Activated CD4-positive, alpha-beta T cell treated with anti-CD3 and anti-CD28 coated beads, Interleukin-2, amount 50 U/mL, for 24 hours (primary cell): Measurements from ENCODE around the gene LYAR.
A peak's percentile ranks its signal among the peaks of the same experiment; 100 is the strongest.

Experiments
- DNase-seq, 2 donors: peaks; one replicate each; pipeline ENCODE4 v3.0.0-alpha.2; 2020; ENCODE audit warnings: low read depth in 1 of 2, low spot score in 1 of 2

The LYAR gene

DNA sequence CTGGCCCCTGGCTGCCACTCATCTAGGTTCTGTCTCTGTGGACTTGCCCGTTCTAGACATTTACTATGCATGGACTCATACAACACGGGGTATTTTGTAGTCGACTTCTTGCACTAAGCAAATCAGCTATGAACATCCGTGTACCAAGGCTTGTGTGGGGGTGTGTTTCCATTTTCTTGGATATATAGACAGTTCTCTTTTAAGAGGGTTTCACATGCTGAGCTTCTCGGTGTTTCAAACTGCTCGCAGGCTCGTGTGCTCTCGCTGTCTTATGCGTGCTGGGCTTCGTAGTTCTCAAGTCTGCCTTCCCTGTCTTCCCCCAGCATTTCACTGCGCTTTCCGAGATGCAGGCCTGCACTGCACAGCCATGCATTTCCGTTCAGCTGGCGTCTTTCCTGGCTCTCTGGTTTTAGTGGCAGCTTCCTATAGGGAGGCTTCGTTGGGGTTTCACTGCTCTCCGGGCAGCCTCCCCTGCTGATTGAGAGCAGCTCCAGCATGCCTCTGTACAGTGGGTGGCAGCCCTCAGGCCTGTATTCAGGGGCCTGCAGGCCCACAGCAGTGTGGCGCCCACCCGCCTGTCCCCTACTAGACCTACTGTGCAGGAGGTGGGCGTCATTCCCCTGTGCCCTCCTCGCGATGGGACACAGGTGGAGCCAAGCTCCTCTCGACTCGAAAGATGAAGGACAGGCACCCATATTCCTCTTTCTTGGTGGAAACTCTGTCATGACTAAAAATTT is 27.7 kb upstream of the LYAR start:
- DNase-seq: no peak

DNA sequence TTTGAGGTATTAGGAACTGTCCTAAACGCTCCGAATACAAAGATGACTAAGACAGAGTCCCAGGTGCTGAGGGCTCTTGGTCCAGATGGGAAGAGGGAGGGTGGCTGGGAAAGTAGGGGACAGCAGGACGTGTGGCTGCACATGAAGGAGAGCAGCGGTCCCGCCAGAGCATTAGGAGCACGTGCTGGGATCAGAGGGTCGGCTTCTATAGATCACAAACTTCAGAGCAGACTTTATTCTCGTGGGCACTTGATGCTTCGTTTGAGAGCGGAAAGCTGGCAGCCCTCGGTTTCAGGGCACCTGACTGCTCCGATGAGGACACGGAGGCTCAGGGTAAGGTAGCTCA is 26.2 kb upstream of the LYAR start:
- DNase-seq: no peak

DNA sequence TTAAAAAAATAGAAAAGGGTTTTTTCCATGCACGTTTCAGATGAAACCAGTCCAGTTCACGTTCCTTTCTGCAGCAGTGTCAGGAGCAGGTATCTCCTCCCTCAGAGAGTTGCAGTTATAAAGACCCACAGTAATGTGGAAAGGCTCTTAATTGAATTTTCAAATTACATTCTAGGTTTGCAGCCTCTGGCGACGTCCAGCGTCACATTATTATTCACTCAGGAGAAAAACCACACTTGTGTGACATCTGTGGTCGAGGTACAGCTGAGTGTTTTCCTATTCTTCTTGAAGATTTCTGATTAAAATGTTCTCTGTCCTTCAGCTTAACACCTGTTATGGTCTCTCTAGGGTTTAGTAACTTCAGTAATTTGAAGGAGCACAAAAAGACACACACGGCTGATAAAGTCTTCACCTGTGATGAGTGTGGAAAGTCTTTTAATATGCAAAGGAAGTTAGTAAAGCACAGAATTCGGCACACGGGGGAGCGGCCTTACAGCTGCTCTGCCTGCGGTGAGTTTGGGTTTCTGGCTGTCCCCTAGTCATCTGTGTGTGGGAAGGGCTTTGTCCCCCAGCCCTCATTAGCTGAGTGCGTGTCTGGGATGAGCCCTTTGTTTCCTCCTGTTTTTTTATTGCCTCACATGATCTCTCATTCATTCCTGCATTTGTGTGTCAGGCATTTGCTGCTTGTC is 25.7 kb upstream of the LYAR start:
- no peak for DNase-seq

DNA sequence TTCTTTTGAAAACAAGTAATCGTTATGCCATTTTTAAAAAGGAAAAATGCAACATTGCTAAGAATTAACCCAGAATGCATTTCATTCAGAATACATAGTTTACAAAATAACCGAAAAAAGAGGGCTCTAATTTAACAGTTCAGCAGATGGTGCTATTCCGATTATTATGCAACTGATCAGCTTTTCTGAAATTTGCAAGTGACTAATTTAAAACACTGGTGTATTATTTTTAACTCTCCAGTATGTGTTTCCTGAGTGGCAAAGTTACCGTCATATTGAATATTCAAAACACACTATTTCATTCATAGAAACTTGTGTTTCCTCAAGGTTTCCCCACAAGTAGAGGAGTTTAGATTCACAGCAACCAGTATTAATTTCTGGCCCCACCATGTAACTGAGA is 21.2 kb upstream of the LYAR start:
- no peak for DNase-seq

DNA sequence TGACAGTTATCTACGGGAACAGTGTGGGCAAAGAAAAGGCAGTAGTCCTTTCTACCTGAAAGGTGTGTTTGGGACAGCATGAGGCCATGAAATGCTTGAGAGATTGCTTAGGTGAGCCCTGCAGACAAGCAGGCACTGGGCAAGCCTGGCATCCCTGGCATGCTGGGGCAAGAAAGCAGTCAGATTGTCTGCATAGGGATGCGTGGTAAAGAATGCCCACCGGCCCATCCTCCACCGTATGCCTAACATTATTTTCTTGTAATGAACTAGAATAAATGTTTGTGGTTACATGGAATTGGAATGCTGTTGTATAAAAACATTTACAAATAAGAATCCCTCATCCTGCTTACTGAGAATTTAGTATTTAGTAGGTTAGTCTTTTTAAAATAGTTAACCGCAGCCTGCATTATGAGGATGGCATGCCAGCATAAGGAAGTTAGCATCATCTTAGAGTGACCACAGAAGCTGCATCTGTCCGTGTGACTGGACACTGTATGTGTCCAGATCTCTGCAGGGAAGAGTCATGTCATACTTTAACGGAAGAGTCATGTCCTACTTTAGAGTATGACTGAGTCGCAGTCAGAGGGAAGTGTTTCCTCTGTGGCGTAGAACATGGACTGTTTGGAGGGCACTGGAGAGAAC is 19.0 kb upstream of the LYAR start:
- DNase-seq: no peak

DNA sequence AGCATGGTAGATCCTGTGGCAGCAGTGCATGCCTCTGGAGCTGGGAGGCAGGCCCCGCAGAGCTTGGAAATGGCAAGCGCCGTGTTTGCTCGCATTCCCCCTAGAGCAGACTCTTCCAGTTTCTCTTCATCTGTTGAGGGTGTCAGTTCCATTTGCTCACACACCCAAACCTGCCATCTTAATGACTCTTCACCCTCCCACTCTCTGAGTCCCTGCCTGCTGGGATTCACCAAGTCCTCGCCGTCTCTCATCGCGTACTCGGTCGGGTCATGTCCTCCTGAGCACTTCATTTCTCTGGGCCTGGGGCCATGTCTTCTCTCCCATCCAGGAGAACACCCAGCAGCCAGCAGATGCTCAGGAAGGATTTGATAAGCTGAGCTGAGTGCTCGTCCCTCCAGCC is 17.0 kb upstream of the LYAR start:
- DNase-seq: no peak

DNA sequence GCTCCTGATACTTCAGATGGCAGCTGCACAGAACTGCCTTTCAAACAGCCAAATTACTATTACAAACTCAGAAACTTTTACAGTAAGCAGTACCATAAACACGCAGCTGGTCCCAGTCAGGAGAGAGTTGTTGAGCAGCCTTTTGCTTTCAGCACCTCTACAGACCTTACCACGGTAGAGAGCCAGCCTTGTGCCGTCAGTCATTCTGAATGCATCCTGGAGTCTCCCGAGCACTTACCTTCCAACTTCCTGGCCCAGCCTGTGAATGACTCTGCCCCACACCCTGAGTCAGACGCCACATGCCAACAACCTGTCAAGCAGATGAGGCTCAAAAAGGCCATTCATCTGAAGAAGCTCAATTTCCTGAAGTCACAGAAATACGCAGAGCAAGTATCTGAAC is 12.5 kb upstream of the LYAR start:
- no peak for DNase-seq

DNA sequence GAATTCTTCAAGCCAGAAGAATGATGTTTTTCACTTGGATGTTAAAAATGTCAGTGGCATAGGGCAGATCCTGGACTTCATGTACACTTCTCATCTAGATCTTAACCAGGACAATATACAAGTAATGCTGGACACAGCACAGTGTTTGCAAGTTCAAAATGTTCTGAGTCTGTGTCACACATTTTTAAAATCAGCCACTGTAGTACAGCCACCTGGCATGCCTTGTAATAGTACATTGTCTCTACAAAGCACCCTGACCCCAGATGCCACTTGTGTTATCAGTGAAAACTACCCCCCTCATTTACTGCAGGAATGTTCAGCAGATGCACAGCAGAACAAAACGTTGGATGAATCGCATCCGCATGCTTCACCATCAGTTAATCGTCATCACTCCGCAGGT is 12.0 kb upstream of the LYAR start:
- no peak for DNase-seq

DNA sequence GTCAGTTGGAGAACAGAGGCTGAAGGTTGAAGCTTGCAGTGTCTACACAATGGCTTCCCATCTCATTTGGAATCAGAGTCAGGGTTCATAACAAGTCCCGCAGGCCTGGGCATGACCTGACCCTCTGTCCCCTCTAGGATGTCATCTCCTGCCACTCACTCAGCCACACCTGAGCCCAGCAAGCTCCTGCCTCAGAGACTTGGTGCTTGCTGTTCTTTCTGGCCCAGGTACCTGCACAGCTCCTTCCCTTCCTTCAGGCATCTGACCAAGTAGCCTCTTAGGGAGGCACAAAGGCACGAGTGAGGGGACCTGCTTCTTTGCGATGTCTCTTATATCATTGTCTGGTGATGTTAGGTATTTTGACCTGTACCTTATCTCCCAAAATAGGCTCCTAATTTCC is 9.1 kb upstream of the LYAR start:
- DNase-seq: no peak

DNA sequence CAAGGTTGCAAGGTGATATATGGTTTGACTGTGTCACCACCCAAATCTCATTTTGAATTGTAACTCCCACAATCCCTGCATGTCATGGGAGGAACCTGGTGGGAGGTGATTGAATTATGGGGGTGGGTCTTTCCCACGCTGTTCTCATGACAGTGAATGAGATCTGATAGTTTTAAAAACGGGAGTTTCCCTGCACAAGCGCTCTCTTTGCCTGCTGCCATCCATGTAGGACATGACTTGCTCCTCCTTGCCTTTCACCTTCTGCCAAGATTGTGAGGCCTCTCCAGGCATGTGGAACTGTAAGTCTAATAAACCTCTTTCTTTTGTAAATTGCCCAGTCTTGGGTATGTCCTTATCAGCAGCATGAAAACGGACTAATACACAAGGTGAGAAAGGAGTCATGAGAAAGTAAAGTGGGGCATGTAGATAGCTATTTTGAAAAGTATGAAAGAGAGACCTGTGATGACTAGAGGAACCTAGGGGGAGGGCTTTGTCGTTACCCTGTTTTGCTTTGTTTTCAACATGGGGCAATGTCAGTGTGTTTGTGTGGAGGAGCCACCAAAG is 6.4 kb upstream of the LYAR start:
- no peak for DNase-seq

DNA sequence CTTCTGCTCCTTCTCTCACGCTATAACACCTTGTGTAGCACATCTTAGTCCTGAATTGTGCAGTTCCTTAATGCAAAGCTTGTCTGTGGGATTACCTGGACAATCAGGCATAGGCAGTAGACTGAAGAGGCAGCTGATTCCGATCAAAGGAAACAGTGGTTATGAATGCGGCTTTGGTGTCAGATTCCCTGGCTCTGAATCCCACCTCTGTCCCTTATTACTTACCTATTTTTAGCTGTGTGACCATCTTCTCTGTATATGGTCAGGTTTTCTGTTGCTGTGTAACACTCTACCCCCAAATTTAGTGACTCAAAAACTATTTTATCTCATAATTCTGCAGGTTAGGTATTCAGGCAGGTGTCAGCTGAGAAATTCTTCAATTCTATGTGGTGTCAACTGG is 3.3 kb upstream of the LYAR start:
- no peak for DNase-seq

DNA sequence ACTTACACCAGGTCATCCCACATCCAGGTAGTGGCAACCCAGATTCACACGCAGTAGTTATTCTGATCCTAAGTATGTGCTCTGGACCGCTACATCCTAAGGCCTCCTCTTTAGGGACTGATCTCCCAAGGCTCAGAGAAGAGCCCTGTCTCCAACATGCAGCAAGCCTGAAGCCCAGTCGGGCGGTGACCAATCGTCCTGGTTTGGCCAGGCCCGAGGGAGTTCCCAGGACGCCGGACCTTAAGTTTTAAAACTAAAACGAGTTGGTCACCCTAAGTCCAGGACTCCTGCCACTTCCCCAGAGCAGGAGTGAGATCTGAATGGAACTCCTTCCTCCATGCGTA is 385 bp downstream of the LYAR start:
- DNase-seq: peak in 1 of 2 donors; percentile 4

DNA sequence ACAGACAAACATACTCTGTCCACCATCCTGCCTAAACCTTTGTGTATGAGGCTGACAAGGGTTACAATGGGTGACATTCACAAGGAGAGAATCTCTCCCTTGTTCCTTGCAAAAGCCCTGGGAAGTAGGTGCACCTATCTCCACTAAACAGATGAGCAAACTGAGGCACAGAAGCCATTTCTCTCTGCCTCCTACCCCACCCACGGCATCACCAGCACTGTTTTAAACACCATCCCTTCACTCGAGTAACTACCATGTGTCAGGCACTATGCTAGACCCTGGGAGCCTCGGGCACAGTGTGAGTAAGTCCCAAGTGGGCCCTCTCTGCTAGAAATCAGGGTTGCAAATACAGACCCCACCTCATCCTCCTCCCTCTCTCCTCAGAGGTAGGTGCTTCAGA is 899 bp downstream of the LYAR start:
- no peak for DNase-seq

DNA sequence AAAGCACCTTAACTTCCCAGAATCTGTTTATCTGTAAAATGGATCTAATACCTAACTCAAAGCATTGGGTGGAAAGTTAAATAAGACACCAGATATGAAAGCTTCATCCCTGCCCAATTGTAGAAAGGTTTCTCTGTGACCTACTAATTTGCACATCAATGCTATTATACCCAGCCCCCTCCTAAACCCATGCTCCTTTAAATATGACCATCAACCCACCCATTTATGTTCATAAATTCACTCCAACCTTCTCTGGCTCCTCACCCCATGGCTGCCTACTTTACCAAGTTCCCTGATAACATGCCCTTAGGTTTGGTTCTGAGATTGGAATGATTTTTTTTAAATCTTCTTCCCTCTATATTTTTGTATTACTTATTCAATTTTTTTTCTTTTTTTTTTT is 1.9 kb downstream of the LYAR start:
- no peak for DNase-seq

DNA sequence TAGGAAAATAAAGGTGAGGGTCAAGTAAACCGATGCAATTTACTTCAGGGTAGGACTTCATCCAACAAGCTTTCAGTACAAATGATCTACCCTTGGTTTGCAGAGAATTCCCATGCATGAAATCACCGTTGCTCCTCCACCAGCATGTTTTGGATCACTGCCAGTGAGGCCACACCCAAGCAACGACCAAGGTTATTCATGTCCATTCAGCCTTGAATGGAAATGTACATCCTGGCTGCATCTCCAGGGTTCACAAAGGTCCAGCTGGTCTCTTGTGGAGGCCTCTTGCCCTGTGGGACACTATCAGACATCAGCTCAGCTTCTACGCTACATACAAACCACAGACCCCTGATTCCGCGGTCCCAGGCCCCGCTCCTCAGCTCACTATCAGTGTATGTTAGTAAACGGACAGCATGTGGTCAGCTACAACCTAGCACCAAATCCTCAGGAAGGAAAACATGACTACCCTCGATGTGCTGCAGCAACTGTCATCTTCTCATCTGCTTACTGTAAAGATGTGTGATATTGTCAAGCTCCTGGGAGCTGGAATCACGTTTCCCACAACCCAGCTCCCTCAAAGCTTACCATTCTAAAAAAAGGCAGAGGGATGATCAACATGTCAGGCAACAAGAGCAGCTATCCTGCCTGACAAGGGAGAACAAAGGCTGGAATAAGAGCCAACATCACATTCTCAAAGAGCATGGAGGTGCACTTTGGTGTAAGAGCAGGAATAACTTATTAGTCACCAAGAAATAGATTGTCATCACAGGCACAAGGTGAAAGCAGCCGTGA is 4.9 kb downstream of the LYAR start:
- no peak for DNase-seq

DNA sequence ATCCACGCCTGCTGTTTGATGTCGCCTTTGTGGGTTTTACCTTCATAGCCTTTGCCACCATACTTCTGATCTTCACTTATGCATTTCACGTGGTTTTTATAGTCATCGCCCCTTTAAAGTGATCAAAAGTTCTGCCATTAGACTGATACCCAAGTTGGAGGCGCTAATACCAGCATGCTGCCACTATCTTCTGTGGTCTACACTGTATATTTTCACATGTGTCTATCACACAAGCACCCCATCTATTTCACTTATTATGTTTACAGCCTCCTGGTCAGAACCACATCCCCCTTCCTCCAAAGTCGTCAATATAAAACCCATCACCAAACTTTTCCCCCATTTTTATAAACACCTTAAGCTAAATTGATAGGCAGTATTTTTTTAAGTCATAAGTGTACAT is 8.2 kb downstream of the LYAR start:
- no peak for DNase-seq

DNA sequence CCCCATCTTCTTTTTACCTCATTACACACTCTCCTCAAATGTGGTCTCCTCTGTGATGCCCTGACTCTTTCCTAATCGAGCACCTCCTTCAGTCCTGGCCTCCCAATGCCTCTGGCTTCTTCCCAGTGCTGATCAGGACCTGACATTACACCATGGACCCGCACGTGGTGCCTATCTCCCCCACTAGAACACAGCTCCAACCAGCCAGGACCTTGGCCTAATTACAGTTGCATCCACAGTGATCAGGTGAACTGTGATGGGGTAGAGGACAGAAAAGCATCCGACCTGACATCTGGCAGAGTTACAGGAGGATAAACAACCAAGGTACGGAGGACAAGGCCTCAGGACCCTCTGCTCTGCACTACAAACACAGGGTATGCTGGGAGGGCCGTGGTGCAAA is 12.4 kb downstream of the LYAR start:
- no peak for DNase-seq

DNA sequence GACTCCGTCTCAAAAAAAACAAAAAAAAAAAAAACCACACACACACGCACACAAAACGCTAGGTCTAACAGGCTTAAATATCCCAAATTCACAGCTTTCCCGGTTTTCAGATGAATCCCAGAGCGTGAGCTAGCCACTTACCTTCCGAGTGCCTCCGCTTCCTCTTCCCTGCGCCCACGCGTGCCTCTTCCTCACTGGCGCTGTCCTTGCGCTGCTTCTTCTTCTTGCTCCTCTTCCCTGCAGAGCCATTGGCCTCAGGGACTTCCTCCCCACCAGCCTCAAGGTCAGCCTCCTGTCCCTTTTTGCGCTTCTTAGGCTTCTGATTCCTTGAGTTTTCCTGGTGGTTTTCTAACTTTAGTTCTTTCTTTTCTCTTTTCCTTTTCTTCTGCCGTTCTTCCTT is 15.7 kb downstream of the LYAR start:
- no peak for DNase-seq

DNA sequence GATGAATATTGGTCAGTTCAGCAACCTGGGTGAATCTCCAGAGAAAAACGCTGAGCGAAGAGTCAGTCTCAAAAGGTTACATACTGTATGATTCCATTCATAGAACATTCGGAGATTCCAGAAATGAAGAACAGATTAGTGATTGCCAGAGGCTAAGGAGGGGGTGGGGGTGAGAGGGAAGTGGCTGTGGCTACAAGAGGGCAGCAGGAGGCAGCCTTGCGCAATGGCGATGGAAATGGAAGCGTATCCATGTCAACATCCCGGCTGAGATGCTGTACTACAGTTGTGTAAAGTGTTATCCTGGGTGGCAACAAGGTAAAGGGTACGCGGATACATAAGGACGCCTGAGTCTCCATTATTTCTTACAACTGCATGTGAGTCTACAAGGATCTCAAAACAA is 18.0 kb downstream of the LYAR start:
- no peak for DNase-seq

DNA sequence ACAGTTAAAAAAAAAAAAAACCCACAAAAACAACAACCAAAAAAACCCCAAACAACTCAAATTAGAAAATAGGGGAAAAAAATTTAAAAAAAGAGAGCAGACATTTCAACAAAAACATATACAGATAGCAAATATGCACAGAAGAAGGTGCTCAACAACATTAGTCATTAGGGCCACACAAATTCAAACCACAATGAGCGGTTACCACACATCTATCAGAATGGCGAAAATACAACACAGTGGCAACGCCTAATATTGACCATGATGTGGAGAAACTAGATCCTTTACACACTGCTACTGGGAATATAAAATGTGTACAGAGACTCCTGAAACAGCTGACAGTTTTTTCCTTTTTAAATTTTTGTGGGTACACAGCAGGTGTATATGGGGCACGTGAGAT is 19.4 kb downstream of the LYAR start:
- DNase-seq: no peak

DNA sequence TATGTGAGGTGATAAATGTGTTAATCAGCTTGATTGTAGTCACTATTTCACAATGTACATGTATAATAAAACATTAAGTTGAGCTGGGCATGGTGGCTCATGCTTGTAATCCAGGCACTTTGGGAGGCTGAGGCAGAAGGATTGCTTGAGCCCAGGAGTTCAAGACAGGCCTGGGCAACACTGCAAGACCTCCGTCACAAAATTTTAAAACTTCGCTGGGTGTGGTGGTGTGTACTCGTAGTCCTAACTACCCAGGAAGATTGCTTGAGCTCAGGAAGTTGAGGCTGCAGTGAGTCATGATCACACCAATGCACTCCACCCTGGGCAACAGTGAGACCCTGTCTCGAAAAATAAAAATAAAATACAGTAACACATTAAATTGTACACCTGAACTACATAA is 20.1 kb downstream of the LYAR start:
- DNase-seq: no peak

DNA sequence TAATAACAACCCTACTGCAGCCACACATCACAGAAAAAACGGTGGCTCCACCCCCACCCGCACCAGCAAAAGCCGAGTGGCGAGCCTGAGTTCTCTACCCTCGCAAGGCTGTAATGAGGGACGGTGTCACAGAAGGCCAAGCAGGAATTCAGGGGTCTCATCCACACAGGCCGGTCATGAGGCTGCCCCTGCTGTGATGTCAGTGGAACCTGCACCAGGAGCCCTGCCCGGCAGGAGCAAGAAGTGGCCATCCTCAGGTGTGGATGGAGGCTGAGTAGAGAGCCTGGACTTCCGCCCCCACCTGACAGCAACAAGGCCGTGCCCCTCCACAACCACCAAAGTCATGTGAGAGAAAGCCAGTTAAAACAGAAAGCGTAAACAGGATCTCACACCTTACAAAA is 20.6 kb downstream of the LYAR start:
- DNase-seq: no peak
